Measurements from ENCODE around the gene RPS25.
A peak's percentile ranks its signal among the peaks of the same experiment; 100 is the strongest.
"Not testable (repeated sequence)": the region's sequence is repeated elsewhere in the genome, so short reads cannot be mapped to it uniquely, and the experiment has no call there.

Gene RPS25

DNA sequence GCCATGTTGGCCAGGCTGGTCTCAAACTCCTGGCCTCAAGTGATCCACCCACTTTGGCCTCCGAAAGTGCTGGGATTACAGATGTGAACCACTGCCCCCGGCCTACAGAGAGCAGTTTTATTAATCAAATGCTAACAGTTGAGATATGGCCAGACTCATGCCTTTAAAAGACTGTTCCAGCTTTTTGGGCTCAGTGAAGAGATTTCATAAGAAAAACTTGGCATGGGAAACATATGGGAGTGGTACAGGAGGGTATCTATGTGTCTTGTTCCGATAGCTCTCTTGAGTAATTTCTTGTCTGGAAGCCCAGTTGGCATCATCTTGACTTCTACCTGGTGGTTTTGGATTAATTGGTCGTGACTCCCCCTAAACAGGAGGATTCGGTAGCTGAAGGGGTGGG lies 20.7 kb upstream of the RPS25 start:
- DNase-seq = no peak

DNA sequence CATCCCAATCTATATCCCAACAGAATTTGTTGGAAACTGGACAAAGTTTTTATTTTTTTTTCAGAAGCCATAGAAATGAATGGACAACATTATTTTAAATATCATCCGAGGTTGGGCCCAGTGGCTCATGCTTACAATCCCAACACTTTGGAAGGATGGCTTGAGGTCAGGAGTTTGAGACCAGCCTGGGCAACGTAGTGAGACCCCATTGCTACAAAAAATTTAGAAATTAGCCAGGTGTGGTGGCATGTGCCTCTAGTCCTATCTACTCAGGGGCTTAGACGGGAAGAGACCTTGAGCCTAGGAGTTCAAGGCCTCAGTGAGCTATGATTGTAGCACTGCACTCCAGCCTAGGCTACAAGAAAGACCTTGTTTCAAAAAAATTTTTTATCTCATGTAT lies 16.7 kb upstream of the RPS25 start:
- DNase-seq = no peak

DNA sequence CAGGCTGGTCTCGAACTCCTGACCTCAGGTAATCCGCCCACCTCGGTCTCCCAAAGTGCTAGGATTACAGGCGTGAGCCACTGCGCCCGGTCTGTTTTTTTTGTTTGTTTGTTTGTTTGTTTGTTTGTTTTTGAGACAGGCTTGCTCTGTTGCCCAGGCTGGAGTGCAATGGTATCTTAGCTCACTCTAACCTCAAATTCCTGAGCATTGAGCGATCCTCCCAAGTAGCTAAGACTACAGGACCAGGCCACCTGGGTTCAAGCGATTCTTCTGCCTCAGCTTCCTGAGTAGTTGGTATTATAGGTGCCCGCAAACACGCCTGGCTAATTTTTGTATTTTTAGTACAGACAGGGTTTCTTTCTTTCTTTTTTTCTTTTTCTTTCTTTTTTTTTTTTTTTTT lies 15.3 kb upstream of the RPS25 start:
- DNase-seq = not testable (repeated sequence)

DNA sequence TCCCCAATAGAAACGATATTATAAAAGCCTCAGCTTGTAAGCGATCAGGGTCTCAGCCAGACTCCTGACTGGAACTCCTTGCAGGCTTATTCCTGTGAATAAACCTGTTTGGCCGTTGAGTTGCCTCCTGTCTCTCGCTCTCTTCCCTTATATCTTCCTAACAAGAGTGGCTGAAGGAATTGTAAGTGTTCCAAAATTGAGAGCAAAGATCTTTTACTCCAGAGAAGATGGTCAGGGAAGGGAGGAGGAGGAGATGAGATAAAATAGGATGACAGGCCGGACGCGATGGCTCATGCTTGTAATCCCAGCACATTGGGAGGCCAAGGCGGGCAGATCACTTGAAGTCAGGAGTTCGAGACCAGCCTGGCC lies 13.8 kb upstream of the RPS25 start:
- no peak for DNase-seq

DNA sequence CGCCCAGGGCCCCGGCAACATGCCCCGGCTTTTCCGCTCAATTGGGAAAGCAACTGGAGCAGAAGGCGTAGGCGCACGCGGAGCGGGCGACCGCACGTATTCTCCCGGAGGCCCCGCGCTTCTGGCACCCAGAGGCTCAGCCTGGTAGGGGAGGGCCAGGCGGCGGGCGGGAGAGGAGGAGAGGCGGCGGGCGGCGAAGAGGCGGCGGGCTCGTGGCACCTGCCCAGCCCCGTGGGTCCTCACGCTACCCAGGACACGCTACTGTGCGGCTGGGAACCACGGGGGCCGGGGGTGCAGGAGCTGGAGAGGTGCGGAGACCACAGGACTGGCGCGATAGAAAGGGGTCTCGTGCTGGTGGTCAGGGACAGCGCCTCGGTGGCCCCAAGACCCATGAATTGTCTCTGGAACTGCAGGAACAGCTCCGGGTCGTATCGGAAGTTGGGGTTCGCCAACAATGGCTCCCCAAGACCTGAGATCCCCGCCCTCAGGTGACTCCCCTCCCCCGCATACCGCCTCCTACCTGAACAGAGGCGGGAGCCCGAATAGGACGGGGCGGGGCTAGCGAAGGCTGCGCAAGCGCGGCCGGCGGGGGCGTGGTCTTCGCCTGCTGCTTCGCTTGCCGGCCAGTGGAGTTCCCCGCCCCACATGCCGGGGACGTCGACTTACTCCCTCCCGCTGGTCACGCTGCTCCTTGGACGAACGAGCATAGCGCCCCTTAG lies 12.3 kb upstream of the RPS25 start, which contains the start of gene SLC37A4:
TSS of gene SLC37A4 (minus strand) at position 549 of the 719 bp plus-strand sequence.
- DNase-seq = peak; percentile 94

DNA sequence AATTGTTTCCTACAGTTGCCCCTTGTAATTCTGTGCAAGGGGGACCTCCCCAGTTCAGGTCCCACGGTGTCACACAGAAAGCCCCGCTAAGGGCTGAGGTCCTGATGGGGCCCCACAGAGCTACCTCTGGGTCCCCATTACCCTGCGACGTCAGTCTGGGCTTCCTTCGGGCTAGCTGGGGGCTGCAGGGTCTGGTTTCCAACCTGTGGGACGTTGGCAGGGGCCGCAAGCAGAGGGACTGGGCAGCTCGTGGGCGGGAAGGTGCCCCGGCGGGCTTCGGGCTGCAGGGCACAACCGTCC lies 11.8 kb upstream of the RPS25 start:
- DNase-seq = no peak

DNA sequence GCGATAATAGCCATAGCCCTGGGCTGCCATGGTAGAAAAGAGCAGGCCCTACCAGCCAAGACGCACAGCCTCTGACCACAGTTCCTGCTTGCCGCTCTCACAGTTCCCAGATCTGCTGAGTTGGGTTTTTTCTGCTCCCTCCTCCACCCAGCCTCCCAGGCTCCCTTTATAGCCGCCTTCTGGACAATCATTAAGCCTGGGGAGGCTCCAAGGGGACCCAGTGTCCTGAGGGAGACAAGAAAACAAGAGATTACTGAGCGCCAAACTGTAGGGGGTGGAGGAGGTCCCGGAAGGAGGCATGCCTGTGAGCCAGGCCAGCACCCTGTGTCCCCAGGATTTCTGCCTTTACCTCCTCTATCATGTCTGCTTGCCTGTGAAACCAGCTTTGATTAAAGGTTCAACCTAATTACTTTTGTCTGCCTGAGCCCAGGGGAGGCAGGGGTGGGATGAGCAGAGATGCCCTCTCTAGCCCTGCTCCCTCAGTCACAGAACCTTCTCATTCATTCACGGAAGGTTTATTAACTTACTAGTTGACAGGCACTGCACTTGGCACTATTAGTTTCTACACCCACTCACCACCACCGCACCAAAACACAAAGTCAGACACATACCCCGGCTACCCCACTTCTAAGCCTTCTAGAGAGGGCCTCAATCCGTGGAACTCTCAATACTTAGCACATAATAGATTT lies 11.3 kb upstream of the RPS25 start:
- DNase-seq = peak; percentile 93

DNA sequence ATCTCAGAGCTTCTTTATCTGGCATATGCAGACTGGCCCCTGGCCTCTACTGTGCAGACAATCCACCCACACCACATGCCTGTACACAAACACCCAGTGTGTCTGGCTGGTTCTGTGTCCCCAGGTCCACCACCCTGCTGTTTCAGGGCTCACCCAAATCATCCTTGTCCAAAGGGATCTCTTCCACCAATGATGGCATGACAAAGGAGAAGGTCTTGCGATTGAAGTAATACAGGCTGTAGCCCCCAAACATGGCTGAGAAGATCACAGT lies 10.9 kb upstream of the RPS25 start:
- DNase-seq = no peak

DNA sequence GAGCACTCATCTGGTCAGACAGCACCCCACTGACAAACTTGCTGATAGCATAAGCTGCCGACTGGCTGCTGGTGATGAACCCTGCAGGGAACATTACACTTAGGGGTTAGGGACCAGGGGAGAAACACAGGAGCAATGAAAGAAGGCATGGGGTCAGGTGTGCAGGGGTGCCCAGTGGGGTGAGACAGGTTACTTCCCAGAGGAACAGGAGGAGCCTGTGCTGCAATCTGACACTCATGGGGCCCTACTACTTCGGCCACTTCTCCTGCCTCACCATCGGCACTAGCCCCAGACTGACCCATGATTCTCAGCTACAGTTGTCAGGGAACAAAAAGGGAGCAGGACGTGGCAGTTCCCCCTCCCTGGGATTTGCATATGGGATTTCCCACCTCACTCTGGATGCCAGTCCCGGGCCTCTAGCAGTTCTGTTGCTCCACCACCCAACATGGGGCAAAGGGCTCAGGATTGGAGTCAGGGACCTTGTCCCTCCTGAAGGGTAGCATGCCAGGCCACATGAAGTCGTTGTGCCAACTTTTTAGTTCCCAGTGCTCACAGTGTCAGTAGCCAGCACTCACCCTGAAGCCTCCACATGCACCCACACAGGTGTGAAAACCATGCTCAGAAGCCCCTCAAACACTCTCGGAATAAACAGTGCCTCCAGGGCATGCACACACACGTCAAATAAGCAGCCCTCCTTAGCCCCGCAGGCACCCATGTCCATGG lies 10.4 kb upstream of the RPS25 start:
- DNase-seq = no peak

DNA sequence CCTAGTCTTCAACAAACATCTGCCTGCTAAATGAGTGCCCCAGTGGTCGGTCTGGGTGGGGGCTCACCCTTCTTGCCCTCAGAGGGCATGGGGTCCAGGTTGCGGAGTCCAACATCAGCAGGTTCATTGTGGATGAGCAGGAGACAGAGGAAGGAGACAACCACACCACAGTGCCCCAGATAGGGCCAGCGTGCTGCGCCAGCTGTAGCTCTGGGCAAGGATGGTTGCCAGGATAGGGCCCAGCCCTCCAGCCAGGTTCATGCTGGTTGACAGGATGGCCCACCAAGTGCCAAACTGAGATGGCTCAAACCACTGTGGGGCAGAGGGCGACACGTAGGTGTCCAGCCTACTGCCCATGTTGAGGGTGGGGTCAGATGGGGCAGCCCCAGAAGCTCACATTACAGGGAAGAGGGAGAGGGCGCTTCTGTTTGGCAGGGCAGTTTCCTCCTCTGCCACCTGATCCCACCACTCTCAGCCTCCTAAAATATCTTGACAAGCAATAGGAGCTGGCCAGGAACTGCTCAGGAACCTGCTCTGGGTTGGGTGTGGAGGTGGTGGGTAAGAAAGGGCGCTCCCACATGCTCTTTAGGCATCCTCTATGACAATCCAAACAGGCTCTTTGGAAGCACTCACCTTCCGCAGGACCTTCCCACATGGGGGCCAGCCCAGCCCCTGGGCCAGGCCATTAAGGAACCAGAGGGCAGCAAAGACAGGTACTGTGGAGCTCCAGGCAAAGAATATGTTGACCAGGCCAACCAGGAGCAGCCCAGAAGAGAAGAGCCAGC lies 9.6 kb upstream of the RPS25 start:
- no peak for DNase-seq

DNA sequence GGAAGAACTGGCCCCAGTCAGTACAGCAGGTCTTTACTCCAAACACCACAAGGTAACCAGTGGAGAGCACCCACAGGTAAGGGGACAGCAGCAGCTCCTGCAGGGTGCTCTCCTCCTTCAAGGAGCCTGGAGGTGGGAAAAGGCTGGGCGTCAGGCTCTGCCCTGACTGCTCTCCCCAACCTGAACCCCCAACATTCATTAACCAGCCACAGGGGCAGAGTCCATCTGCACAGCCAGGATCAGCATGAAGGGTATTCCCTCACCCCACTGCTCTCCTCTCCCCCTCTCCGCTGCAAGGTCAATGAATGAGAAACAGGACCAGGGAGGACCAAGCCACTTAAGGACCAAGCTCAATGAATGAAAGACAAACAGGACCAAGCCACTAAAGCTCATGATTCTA lies 8.8 kb upstream of the RPS25 start:
- no peak for DNase-seq

DNA sequence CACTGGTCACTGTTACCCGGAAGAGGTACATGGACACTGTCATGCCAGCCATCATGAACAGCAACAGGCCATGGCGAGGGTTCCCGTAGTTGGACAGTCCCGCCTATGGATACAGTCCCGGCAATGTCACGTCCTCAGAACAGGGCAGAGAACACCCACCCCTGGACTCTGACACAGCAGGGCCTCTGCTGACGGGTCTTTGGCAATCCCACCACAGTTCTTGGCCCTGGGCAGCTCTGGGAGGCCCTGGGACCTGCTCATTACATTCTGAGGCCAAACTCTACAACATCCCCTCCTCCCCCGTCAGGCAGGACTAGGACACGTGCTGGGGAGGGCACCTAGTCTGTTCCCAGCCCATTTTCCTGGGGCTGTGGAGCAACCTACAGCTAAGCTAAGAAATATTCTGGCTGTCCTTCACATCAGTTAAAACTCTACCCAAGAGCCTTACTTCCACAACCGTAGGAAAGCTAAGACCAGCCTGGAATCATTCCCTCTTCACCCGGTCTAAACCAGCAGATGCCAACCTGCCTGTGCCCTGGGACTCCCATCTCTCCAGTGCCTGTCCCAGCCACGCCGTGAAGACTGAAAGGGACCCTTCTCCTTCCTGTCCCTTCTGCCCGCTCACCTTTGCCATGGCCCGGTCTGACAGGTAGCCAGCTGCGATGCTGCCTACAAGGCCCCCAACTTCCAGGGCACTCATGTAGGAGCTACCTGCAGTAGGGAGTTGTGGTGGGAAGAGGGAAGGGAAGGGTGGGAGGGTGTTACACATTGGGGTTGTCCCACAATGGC lies 8.0 kb upstream of the RPS25 start:
- DNase-seq = no peak

DNA sequence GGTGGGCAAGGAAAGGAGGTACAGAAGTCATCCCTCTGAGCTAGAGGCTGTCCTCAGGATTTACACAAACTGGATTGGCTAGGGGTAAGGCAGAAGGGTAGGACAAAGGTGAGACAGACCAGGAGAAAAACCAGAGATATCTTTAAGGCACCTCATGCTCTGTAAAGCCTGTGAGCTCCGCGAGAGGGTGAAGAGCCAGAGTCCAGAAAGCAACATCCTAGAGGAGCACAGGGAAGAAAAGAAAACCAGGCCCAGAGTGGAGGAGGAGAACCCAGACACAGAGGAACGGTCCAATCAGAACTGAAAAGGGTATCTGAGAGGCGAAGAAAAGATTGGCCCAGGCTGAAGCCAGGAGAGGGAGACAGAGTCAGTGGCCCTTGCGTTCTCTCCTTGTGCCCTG lies 7.4 kb upstream of the RPS25 start:
- DNase-seq = no peak

DNA sequence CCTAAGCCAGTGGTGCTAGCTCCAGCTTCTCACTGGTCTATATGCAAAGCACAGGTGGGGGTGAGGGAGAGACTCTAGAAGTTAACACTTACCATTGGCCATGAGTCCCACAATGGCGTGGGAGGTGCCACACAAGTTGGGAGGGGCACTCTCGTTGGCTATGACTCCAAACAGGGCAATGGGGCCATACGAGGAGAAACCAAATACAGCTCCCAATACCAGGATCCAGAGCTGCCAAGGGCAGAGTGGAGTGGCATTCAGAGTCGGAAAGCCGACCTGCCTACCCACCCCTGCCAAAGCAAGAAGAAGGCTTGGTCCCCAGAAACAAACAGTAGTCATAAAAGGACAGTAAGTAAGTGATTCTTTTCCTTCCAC lies 6.9 kb upstream of the RPS25 start:
- no peak for DNase-seq

DNA sequence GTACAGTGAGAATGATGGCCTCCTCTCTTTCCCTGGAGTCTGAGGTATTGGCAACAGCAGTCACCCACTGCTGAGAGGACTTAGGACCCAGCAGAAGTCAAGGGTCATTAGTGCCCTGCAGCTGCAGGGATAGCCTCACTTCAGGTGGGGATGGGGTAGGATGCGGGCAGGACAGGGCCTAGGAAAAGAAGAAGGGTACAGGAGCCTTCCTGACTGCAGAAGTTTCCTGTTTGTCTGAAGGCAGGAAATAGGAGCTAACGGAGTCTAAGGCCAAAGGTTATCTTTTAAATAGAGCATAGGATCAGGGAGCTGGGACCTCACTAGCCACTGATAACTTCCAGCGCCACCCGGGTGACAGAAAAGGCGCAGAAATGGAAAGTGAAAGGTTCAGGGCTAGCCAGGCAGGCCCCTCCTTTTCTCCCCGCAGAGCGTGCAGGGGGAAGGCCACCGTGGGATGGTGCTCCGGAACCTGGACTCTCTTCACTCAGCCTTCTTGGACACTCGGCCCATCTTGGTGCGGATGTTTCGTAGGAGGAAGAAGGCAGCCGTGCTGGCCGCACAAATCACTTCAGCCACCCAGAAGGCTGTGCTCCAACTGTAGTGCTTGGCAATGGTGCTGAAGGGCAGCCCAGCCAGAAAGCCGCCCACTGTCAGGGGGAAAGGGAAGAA lies 6.4 kb upstream of the RPS25 start:
- DNase-seq = no peak

DNA sequence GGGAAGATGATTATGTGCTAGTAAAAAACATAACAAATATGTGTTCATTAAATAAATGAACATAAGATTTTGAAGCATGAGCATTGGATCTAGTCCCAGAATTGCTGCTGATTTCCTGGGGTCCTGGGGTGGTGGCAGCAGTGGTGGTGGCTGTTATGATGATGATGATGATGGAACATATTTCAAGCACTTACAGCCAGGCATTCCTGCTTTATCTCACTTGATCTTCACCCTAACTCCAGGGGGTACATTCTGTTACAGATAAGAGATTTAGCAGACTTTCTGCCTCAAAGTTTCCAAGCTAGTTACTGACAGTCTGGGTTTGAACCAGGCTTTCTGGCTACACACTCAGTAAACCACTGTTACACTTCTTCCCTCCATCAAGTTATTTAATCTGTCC lies 5.6 kb upstream of the RPS25 start:
- no peak for DNase-seq

DNA sequence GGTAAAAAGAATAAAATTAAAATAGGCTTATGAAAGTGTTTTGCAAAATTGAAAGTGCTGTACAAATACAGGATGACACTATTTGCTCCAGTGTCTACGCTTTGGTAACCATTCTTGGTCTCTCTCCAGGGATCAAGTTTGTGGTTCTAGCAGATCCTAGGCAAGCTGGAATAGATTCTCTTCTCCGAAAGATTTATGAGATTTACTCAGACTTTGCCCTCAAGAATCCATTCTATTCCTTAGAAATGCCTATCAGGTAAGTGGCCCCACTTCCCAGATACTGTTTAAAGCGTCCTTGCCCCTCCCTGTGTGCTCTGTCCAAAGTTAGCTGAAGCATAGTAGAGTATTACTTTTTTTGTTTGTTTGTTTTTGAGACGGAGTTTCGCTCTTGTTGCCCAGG lies 3.5 kb upstream of the RPS25 start:
- no peak for DNase-seq

DNA sequence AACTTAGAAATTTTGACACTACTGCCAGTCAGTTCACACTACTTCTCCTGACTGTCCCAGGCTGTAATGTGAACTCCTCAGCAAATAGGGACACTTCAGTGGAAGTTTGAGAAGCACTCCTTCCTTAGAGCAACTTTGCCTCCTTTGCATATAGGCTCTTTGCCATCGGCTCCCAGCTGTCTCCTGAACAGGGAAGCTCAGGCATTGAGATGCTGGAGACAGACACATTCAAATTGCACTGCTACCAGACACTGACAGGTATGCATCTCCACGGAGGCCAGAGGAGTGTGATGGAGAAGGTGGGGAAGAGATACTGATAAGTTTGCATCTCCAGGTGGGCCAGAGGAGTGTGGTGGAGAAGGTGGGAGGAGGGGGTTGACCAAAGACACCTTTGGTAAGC lies 1.9 kb upstream of the RPS25 start:
- DNase-seq = no peak

DNA sequence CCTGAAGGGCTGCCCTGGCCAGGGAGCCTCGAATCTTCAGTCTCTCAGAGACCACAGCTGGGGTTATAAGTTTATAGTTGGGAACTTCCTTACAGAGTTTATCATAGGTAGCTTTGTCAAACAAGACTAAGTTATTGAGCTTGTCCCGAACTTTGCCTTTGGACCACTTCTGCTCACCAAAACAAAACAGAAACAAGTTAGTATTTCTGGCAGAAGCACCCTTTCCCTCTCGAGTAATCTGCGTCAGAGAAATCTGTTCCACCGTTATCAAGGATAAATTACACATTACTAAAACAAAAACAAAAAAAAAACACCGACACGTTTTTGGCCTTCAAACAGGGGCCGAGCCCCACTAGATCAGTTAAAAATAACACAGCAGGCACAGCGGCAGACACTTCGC lies 766 bp downstream of the RPS25 start:
- DNase-seq = not testable (repeated sequence)

DNA sequence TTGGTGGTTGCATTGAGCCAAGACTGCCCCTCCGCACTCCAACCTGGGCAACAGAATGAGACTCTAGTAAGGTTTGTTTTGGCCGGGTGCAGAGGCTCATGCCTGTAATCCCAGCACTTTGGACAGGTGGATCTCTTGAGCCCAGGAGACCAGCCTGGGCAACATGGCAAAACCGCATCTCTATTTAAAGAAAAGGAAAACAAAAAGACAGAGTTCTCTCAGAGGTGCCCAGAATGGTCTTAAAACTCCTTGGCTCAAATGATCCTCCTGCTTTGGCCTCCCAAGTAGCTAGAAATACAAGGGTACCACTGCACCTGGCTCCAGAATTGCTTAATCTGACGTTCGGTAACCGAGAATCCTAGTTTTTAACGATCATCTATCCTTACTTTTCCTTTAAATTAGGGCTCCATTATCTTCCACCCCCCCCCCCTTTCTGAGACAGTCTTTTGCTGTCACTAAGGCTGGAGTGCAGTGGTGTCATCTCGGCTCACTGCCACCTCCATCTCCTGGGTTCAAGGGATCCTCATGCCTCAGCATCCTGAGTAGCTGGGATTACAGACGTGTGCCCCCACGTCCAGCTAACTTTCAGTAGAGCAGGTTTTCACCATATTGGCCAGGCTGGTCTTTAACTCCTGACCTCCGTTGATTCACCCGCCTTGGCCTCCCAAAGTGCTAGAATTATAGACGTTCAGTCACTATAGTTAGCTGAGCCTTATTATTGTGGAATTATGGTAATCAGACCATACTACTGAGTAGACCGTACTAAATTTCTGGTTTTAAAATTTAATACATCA lies 1.7 kb downstream of the RPS25 start:
- no peak for DNase-seq

DNA sequence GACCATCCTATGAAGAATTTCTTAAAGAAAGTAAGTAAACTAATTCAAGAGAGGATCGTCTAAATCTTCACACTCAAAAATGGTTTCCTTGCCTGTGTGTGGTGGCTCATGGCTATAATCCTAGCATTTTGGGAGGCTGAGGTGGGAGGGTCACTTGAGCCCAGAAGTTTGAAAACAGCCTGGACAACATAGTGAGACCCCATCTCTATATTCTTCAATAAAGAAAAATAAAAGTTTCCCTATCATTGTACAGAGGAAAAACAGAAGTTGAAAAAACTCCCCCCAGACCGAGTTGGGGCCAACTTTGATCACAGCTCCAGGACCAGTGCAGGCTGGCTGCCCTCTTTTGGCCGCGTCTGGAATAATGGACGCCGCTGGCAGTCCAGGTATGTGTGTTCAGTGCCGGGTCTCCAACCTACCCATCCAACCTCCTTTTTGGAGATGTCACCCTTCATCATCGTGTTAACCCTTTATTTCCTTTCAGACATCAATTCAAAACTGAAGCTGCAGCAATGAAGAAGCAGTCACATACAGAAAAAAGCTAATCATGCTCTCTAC lies 3.0 kb downstream of the RPS25 start:
- no peak for DNase-seq
